ENCODE results near the gene GAB1.

The GAB1 gene

DNA sequence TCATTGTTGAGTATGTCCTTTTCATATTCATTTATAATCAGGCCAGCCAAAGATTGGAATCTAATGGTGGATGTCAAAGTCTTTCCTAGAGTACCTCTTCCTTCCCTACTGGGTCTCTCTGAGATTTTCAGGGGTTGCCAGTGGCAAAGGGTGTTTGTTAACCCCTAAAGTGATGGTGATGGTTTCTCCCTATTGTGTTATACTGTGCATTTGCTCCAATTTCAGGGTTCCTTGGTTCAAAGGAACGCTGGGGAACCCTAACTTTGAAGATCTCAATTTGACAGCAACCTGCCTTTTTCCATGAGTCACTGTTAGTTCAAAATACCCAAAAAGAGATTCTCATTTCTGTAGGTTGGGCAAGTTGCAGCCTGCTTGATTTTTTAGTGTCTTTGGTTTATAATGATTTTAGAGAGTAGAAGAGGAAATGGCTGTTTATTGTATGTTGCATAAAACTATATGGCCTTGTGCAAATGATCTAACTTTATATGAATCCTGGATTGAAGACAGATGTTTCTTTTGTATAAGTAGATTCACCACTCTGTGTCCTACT, 23.0 kb downstream of the GAB1 start:
- H3K4me3 ChIP-seq (ENCODE audit: low read depth, low read length, poor library complexity, severe bottlenecking) = no peak overlapping the region
- no peak overlapping the region for H3K9ac ChIP-seq (ENCODE audit: low read length)
- no peaks in the 10 kb centered on the region for H3K9me2 ChIP-seq (ENCODE audit: low read depth, low read length)
- no peaks in the 10 kb centered on the region for H3K27me3 ChIP-seq (ENCODE audit: insufficient read depth, low read length)
- no peaks in the 10 kb centered on the region for H4K20me1 ChIP-seq (ENCODE audit: insufficient read depth, low read length)
- no peaks in the 10 kb centered on the region for H3F3A ChIP-seq (ENCODE audit: insufficient read depth, low read length)
- no peak for TF ChIP-seq CTCF (IDR thresholded peaks at IDR 0.05; ENCODE audit: low read length)
- H3K36me3 ChIP-seq (ENCODE audit: insufficient read depth, low read length) = no peaks in the 10 kb centered on the region
- H2AFZ ChIP-seq (ENCODE audit: low read length) = 0 out of 2 replicates have a peak overlapping the region, but pooled peaks have one; percentile 8
- no peaks in the 10 kb centered on the region for H3K9me3 ChIP-seq (ENCODE audit: low read length)
- peak overlapping the region; percentile 35 for H3K4me2 ChIP-seq (ENCODE audit: low read length)
- peaks cover 68% of the 10 kb centered on the region for H3K4me1 ChIP-seq (ENCODE audit: insufficient read depth, low read length, severe bottlenecking)
- no peaks in the 10 kb centered on the region for H3K79me2 ChIP-seq (ENCODE audit: insufficient read depth, low read length)
- H3K27ac ChIP-seq (ENCODE audit: low read depth, low read length, poor library complexity, severe bottlenecking) = peak overlapping the region; percentile 72

GRCh38 chr4:143360838-143361625, 24.4 kb downstream of the GAB1 start:
- H3K27ac ChIP-seq (ENCODE audit: low read depth, low read length, poor library complexity, severe bottlenecking) = no peak overlapping the region
- no peaks in the 10 kb centered on the region for H3K9me3 ChIP-seq (ENCODE audit: low read length)
- peaks cover 58% of the 10 kb centered on the region for H3K4me1 ChIP-seq (ENCODE audit: insufficient read depth, low read length, severe bottlenecking)
- H3K79me2 ChIP-seq (ENCODE audit: insufficient read depth, low read length) = no peaks in the 10 kb centered on the region
- H3K9me2 ChIP-seq (ENCODE audit: low read depth, low read length) = no peaks in the 10 kb centered on the region
- no peak overlapping the region for H3K4me2 ChIP-seq (ENCODE audit: low read length)
- no peak overlapping the region for H3K9ac ChIP-seq (ENCODE audit: low read length)
- H2AFZ ChIP-seq (ENCODE audit: low read length) = no peak overlapping the region
- no peaks in the 10 kb centered on the region for H3F3A ChIP-seq (ENCODE audit: insufficient read depth, low read length)
- no peaks in the 10 kb centered on the region for H4K20me1 ChIP-seq (ENCODE audit: insufficient read depth, low read length)
- H3K36me3 ChIP-seq (ENCODE audit: insufficient read depth, low read length) = no peaks in the 10 kb centered on the region
- no peaks in the 10 kb centered on the region for H3K27me3 ChIP-seq (ENCODE audit: insufficient read depth, low read length)
- H3K4me3 ChIP-seq (ENCODE audit: low read depth, low read length, poor library complexity, severe bottlenecking) = no peak overlapping the region
- no peak for TF ChIP-seq CTCF (IDR thresholded peaks at IDR 0.05; ENCODE audit: low read length)
- no peak for TF ChIP-seq EZH2 (IDR thresholded peaks at IDR 0.05; ENCODE audit: borderline replicate concordance, low read length)

- H3K4me2 ChIP-seq (ENCODE audit: low read length) = no peak overlapping the region
- H3K27ac ChIP-seq (ENCODE audit: low read depth, low read length, poor library complexity, severe bottlenecking) = no peak overlapping the region
- no peaks in the 10 kb centered on the region for H3K9me2 ChIP-seq (ENCODE audit: low read depth, low read length)
- no peaks in the 10 kb centered on the region for H3K27me3 ChIP-seq (ENCODE audit: insufficient read depth, low read length)
- no peak overlapping the region for H2AFZ ChIP-seq (ENCODE audit: low read length)
- H3K4me1 ChIP-seq (ENCODE audit: insufficient read depth, low read length, severe bottlenecking) = peaks cover 44% of the 10 kb centered on the region
- no peak overlapping the region for H3K4me3 ChIP-seq (ENCODE audit: low read depth, low read length, poor library complexity, severe bottlenecking)
- H3K79me2 ChIP-seq (ENCODE audit: insufficient read depth, low read length) = no peaks in the 10 kb centered on the region
- no peaks in the 10 kb centered on the region for H3K36me3 ChIP-seq (ENCODE audit: insufficient read depth, low read length)
- no peak overlapping the region for H3K9ac ChIP-seq (ENCODE audit: low read length)
- no peaks in the 10 kb centered on the region for H3F3A ChIP-seq (ENCODE audit: insufficient read depth, low read length)
- H4K20me1 ChIP-seq (ENCODE audit: insufficient read depth, low read length) = no peaks in the 10 kb centered on the region
- TF ChIP-seq CTCF (IDR thresholded peaks at IDR 0.05; ENCODE audit: low read length) = no peak
- TF ChIP-seq EZH2 (IDR thresholded peaks at IDR 0.05; ENCODE audit: borderline replicate concordance, low read length) = no peak
- no peaks in the 10 kb centered on the region for H3K9me3 ChIP-seq (ENCODE audit: low read length)
Measured at GRCh38 chr4:143362349-143363046, 25.8 kb downstream of the GAB1 start.
